Measurements from ENCODE around the gene SLC5A12.

DNA sequence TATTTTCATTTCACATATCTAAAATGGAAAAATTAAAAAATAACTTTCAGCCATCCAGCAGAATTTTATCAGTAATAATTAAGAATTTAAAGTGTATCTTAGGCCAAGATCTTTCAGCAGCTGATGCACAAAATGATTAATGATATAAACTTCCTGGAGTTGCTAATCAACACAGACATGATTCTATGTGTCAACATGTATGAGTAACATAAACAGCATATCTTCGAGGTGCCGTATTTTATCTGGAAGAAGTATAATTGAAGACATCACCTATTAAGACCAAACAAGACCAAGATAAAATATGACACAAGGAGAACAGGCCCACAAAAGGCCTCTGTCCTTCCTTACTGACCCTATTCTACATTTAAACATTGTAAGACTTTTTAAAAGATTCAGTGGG lies 45.2 kb downstream of the SLC5A12 start:
- TF ChIP-seq, protein P1, sequence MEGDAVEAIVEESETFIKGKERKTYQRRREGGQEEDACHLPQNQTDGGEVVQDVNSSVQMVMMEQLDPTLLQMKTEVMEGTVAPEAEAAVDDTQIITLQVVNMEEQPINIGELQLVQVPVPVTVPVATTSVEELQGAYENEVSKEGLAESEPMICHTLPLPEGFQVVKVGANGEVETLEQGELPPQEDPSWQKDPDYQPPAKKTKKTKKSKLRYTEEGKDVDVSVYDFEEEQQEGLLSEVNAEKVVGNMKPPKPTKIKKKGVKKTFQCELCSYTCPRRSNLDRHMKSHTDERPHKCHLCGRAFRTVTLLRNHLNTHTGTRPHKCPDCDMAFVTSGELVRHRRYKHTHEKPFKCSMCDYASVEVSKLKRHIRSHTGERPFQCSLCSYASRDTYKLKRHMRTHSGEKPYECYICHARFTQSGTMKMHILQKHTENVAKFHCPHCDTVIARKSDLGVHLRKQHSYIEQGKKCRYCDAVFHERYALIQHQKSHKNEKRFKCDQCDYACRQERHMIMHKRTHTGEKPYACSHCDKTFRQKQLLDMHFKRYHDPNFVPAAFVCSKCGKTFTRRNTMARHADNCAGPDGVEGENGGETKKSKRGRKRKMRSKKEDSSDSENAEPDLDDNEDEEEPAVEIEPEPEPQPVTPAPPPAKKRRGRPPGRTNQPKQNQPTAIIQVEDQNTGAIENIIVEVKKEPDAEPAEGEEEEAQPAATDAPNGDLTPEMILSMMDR (conservative IDR thresholded peaks at IDR 0.05; ENCODE audit: low read depth, low read length): no peak
- TF ChIP-seq EZH2 (IDR thresholded peaks at IDR 0.05; ENCODE audit: borderline replicate concordance, low read depth, low read length, poor library complexity, severe bottlenecking): no peak

All from A673 (cell line).